ENCODE results near the gene ERAL1. TPM values are rescaled to one million over a fixed set of nuclear protein-coding genes. Genes with fewer than 3 reads are reported as not detected.

Gene ERAL1
- total and polyA plus RNA-seq, 2 experiments from 2014 or later: 77.1 to 121 TPM

GRCh38 chr17:28867276-28867675, 12.5 kb downstream of the ERAL1 start:
- 0 out of 2 replicates have a peak, but pooled peaks cover 3% of the 10 kb centered on the region for H3F3A ChIP-seq (replicated peaks; ENCODE audit: low read depth)
- H3K27me3 Mint-ChIP-seq (ENCODE audit: insufficient read depth, low read depth, poor library complexity): peaks cover 4% of the 10 kb centered on the region
- H3K4me1 ChIP-seq (ENCODE audit: insufficient read depth): no peaks in the 10 kb centered on the region; the same call in none of the 2 replicates
- H3K4me3 Mint-ChIP-seq: no peak overlapping the region
- H3K4me1 Mint-ChIP-seq: peaks cover 13% of the 10 kb centered on the region
- H4K20me1 ChIP-seq (replicated peaks; ENCODE audit: insufficient read depth): no peaks in the 10 kb centered on the region
- no peaks in the 10 kb centered on the region for H3K27me3 ChIP-seq (ENCODE audit: insufficient read depth)
- H3K9me3 Mint-ChIP-seq: no peaks in the 10 kb centered on the region; the same call in 2 of the 3 replicates
- H3K27ac ChIP-seq (ENCODE audit: low read depth): no peak overlapping the region
- H3K36me3 Mint-ChIP-seq (ENCODE audit: low read depth): peaks cover 5% of the 10 kb centered on the region; the same call in 2 of the 3 replicates
- H3K9me2 ChIP-seq (ENCODE audit: insufficient read depth): no peaks in the 10 kb centered on the region
- H3K4me3 ChIP-seq: no peak overlapping the region
- H3K27ac Mint-ChIP-seq: no peak overlapping the region
- TF ChIP-seq ETS1 (IDR thresholded peaks at IDR 0.05) (no peak), ZNF462 (CRISPR knock-in tag; IDR thresholded peaks at IDR 0.05) (no peak), CREB1 (CRISPR knock-in tag; IDR thresholded peaks at IDR 0.05; ENCODE audit: low read depth) (no peak), NANOG (IDR thresholded peaks at IDR 0.05; ENCODE audit: borderline replicate concordance) (no peak), ZNF331 (CRISPR knock-in tag; IDR thresholded peaks at IDR 0.05; ENCODE audit: low read depth) (no peak), EZH2 (IDR thresholded peaks at IDR 0.05; ENCODE audit: low read depth, unreplicated experiment) (no peak)
- no peaks in the 10 kb centered on the region for H3K36me3 ChIP-seq (ENCODE audit: insufficient read depth)
- H3K4me2 ChIP-seq: no peak overlapping the region
- H2AFZ ChIP-seq: no peak overlapping the region
- ATAC-seq (no peak), DNase-seq (ENCODE audit: low spot score) (no peak)
- no peaks in the 10 kb centered on the region for H3K79me2 ChIP-seq (replicated peaks; ENCODE audit: insufficient read depth)

Data from GM23338 (cell line).